ENCODE data around the gene KCNQ5. TPM values are rescaled to one million over a fixed set of nuclear protein-coding genes. Genes with fewer than 3 reads are reported as not detected.
"Not testable (repeated sequence)": the region's sequence is repeated elsewhere in the genome, so short reads cannot be mapped to it uniquely, and the experiment has no call there.

Gene KCNQ5
- total and polyA plus RNA-seq, 8 donors, result 1.7 to 4.5 (median 2.5) TPM

DNA sequence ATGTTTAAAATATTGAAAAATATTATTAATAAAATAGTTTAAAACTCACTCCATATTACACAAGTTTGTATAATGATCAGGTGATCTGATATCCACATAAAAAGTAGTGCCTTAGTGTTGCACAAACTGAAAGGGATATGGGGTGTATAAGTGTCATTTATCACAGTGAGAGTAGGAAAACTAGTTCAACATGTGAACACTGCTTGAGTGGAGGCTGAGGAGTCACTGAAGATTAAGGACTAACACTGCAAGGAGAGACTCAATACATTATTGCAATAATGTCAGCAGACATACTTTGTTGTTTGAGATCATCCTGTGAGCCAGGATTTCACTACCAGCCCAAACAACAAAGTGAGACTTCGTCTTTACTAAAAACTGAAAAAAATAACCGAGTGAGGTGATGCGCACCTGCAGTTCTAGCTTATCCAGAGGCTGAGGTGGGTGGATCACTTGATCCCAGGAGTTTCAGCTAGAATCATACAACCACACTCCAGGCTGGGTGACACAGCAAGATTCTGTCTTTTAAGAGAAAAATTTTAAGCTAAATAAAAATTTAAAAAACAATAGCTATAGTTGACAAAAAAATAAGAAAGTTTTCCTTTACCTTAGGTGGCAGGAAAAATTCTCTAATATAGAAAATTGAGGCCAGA, 605.9 kb downstream of the KCNQ5 start:
- Histone ChIP-seq H3K27me3 (no peaks in the 10 kb centered on the region), H3K4me1 (no peaks in the 10 kb centered on the region), H3K27ac (no peak overlapping the region), H3K4me3 (no peak overlapping the region), H3K9me3 (no peaks in the 10 kb centered on the region), H3K36me3 (no peaks in the 10 kb centered on the region)
- intact Hi-C loops (cut with DNase I), result no loop called here
- TF ChIP-seq, protein P1, sequence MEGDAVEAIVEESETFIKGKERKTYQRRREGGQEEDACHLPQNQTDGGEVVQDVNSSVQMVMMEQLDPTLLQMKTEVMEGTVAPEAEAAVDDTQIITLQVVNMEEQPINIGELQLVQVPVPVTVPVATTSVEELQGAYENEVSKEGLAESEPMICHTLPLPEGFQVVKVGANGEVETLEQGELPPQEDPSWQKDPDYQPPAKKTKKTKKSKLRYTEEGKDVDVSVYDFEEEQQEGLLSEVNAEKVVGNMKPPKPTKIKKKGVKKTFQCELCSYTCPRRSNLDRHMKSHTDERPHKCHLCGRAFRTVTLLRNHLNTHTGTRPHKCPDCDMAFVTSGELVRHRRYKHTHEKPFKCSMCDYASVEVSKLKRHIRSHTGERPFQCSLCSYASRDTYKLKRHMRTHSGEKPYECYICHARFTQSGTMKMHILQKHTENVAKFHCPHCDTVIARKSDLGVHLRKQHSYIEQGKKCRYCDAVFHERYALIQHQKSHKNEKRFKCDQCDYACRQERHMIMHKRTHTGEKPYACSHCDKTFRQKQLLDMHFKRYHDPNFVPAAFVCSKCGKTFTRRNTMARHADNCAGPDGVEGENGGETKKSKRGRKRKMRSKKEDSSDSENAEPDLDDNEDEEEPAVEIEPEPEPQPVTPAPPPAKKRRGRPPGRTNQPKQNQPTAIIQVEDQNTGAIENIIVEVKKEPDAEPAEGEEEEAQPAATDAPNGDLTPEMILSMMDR (IDR thresholded peaks at IDR 0.05), result no peak
- DNase-seq (no peak), ATAC-seq (no peak)

DNA sequence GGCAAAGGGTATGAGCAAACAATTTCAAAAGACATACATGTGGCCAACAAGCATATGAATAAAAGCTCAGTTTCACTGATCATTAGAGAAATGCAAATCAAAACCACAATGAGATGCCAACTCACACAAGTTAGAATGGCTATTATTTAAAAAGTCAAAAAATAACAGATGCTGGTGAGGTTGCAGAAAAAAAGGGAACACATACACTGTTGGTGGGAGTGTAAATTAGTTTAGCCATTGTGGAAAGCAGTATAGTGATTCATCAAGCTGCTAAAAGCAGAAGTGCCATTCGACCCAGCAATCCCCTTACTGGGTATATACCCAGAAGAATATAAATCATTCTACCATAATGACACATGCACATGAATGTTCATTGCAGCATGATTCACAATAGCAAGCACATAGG, 610.1 kb downstream of the KCNQ5 start:
- TF ChIP-seq, protein P1 (IDR thresholded peaks at IDR 0.05), result no peak
- no peaks in the 10 kb centered on the region for H3K4me1 ChIP-seq
- DNase-seq (no peak), ATAC-seq (no peak)
- H3K9me3 ChIP-seq, result no peaks in the 10 kb centered on the region
- no peak overlapping the region for H3K27ac ChIP-seq
- H3K4me3 ChIP-seq, result no peak overlapping the region
- no peaks in the 10 kb centered on the region for H3K27me3 ChIP-seq
- H3K36me3 ChIP-seq, result no peaks in the 10 kb centered on the region
- intact Hi-C loops (cut with DNase I), result no loop called here

DNA sequence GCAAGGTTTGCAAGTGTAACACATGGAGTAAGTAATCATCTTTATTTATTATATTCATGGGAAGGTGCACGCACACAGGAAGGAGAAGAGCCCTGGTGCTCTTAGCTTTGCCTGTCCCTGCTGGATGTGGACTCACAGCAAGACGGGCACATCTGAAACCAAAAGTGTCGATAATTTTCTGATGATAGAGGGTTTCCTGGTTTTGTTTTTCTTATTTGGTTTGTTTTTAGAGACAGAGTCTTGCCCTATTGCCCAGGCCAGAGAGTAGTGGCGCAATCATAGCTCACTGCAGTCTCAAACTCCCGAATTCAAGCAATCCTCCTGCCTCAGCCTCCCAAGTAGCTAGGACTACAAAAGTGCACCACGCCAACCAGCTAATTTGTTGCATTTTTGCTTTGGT, 611.2 kb downstream of the KCNQ5 start:
- Histone ChIP-seq H3K4me3 (no peak overlapping the region), H3K27ac (no peak overlapping the region), H3K27me3 (no peaks in the 10 kb centered on the region), H3K4me1 (no peaks in the 10 kb centered on the region), H3K36me3 (no peaks in the 10 kb centered on the region), H3K9me3 (no peaks in the 10 kb centered on the region)
- ATAC-seq, result no peak
- no peak for DNase-seq
- TF ChIP-seq, protein P1 (IDR thresholded peaks at IDR 0.05), result no peak
- intact Hi-C loops (cut with DNase I), result no loop called here

DNA sequence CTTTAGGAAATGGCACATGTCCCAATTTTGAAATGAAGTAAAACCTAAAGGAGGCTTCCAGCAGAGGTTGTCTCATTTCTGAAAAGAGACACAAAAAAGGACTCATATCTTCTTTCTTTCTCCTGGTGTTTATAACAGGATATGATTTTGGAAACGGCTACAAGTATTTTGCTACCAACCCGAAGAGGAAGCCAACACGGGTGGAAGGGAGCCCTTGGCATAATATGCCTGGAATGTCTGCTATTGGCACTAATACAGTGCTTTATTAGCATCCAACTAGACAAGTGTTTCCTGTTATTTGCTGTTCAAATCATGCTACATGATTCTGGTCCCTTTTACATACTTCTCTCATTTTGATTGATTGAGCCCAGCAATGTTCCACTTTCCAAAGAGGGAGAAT, 612.1 kb downstream of the KCNQ5 start:
- H3K36me3 ChIP-seq; H3K4me3 ChIP-seq; H3K4me1 ChIP-seq; ATAC-seq; H3K9me3 ChIP-seq; H3K27me3 ChIP-seq; intact Hi-C loops (cut with DNase I); H3K27ac ChIP-seq; DNase-seq: not testable (repeated sequence)

DNA sequence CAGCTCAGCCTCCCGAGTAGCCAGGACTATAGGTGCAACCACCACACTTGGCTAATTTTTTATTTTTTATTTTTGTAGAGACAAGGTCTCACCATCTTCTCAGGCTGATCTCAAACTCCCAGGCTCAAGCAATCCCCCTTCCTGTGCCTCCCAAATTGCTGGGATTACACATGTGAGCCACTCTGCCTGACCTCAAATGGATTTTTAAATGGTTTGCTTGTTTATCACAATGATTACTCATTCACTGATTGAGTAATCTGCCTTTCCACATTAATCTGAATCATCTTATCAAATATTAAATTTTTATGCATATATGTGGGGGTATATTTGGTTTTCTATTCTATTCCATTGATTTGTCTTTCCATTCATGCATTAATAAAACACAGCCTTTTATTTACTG, 612.9 kb downstream of the KCNQ5 start:
- TF ChIP-seq, protein P1 (IDR thresholded peaks at IDR 0.05), result no peak
- H3K4me1 ChIP-seq, result no peaks in the 10 kb centered on the region
- H3K27ac ChIP-seq, result no peak overlapping the region
- intact Hi-C loops (cut with DNase I), result no loop called here
- H3K9me3 ChIP-seq, result no peaks in the 10 kb centered on the region
- ATAC-seq (no peak), DNase-seq (no peak)
- no peaks in the 10 kb centered on the region for H3K27me3 ChIP-seq
- no peaks in the 10 kb centered on the region for H3K36me3 ChIP-seq
- no peak overlapping the region for H3K4me3 ChIP-seq

DNA sequence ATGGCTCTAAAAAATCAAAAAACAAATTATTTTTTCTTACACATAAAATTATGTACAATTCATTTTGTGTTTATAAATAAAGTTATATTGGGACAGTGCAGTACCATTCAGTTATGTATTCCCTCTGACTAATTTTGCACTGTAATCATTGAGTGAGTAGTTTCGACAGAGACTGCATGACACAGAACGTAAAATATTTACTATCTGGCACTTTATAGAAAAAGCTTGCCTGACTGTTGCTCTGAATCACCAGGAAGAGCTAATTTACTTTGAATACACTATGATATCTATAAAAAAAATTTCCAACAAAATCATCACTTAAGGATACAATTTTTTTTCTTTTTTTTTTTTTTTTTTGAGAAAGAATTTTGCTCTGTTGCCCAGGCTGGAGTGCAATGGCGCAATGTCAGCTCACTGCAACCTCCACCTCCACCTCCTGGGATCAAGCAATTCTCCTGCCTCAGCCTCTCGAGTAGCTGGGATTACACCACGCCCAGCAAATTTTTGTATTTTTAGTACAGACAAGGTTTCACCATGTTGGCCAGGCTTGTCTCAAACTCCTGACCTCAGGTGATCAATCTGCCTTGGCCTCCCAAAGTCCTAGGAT, 614.4 kb downstream of the KCNQ5 start:
- Histone ChIP-seq H3K27ac (no peak overlapping the region), H3K36me3 (no peaks in the 10 kb centered on the region), H3K4me3 (no peak overlapping the region), H3K4me1 (no peaks in the 10 kb centered on the region), H3K27me3 (no peaks in the 10 kb centered on the region), H3K9me3 (no peaks in the 10 kb centered on the region)
- peak; percentile 36 for ATAC-seq
- DNase-seq, result no peak
- intact Hi-C loops (cut with DNase I), result no loop called here
- TF ChIP-seq, protein P1 (IDR thresholded peaks at IDR 0.05), result no peak

All from left lung (tissue), 10 donors.